HepG2 (cell line): ENCODE data around the gene B4GALT1. TPM values are rescaled to one million over a fixed set of nuclear protein-coding genes. Genes with fewer than 3 reads are reported as not detected.

Experiments used
- MAFF ChIP-seq: IDR thresholded peaks from 2 replicates; pipeline ENCODE4 v1.6.1; 2011; ENCODE audit warnings: low read depth, low read length, improper control_type of control experiment
- NR2C2 ChIP-seq: sonication (generic); formaldehyde crosslinking; IDR thresholded peaks from 2 replicates; pipeline ENCODE4 v1.4.0; 2020; ENCODE audit warnings: missing genetic modification reagents, mild to moderate bottlenecking, moderate library complexity, borderline replicate concordance
- NR2F2 ChIP-seq: IDR thresholded peaks from 2 replicates; pipeline ENCODE4 v1.6.1; 2012; ENCODE audit warnings: low read depth, inconsistent platforms, borderline replicate concordance
- ONECUT2 ChIP-seq: sonication (generic); formaldehyde crosslinking; IDR thresholded peaks from 2 replicates; pipeline ENCODE4 v1.4.0; 2020; ENCODE audit warnings: missing genetic modification reagents
- TMF1 ChIP-seq: sonication (generic); formaldehyde crosslinking; IDR thresholded peaks from 2 replicates; pipeline ENCODE4 v1.8.1; 2022; ENCODE audit warnings: low read depth, missing genetic modification reagents
- ZBTB39 ChIP-seq: sonication (generic); formaldehyde crosslinking; IDR thresholded peaks from 2 replicates; pipeline ENCODE4 v1.5.0; 2020; ENCODE audit warnings: missing genetic modification reagents
- ZBTB7A ChIP-seq: sonication (generic); formaldehyde crosslinking; IDR thresholded peaks from 2 replicates; pipeline ENCODE4 v1.8.0; 2022; ENCODE audit warnings: mild to moderate bottlenecking, missing genetic modification reagents
- ZBTB7B ChIP-seq: sonication (generic); formaldehyde crosslinking; IDR thresholded peaks from 2 replicates; pipeline ENCODE4 v1.4.0; 2020; ENCODE audit warnings: missing genetic modification reagents
- ZNF503 ChIP-seq: sonication (generic); formaldehyde crosslinking; IDR thresholded peaks from 2 replicates; pipeline ENCODE4 v1.4.0; 2020; ENCODE audit warnings: missing genetic modification reagents
- ZNF616 ChIP-seq: sonication (generic); formaldehyde crosslinking; IDR thresholded peaks from 2 replicates; pipeline ENCODE4 v1.5.0; 2020; ENCODE audit warnings: low read depth, mild to moderate bottlenecking, missing genetic modification reagents
- ZNF709 ChIP-seq: sonication (generic); formaldehyde crosslinking; IDR thresholded peaks from 2 replicates; pipeline ENCODE4 v1.5.0; 2020; ENCODE audit warnings: mild to moderate bottlenecking, missing genetic modification reagents
- polyA plus RNA-seq, 8 experiments: library from polyadenylated mRNA; depleted of rRNA in 3 of 8; stranded (reverse) in 7 of 8; unstranded in 1 of 8; fragments of >200 nt; fragmentation: Illumina TruSeq in 4 of 8; extraction: Trizol in 4 of 8; gene quantifications; 2 replicates each; pipeline versions ENCODE4 v1.2.1 to v1.2.3, GENCODE V29; 2011 to 2016; ENCODE audit warnings: low read depth in 4 of 8, missing spikeins in 1 of 8, mixed read lengths in 1 of 8; ENCODE audit not compliant: insufficient read depth in 1 of 8
- total RNA-seq, 5 experiments: library from RNA; depleted of rRNA; stranded (reverse); fragments of >200 nt; fragmentation: Illumina TruSeq; extraction: Trizol; gene quantifications; 2 replicates each; pipeline ENCODE4 v1.2.3, GENCODE V29; 2016; ENCODE audit warnings: low read depth in 1 of 5
- TF ChIP-seq, protein P1 (sequence below): sonication (generic); formaldehyde crosslinking; IDR thresholded peaks from 2 replicates; pipeline ENCODE4 v1.5.0; 2020; ENCODE audit warnings: mild to moderate bottlenecking, missing genetic modification reagents, borderline replicate concordance
- TF ChIP-seq, protein P2 (sequence below): sonication (generic); formaldehyde crosslinking; conservative IDR thresholded peaks from 2 replicates; pipeline ENCODE4 v1.5.0; 2020; ENCODE audit warnings: missing genetic modification reagents

B4GALT1 gene
- total and polyA plus RNA-seq, 2 of the 13 experiments (the other 11 are each of a cell fraction or from before 2014, with no cell fraction given), result 15.7 to 33.5 TPM

DNA sequence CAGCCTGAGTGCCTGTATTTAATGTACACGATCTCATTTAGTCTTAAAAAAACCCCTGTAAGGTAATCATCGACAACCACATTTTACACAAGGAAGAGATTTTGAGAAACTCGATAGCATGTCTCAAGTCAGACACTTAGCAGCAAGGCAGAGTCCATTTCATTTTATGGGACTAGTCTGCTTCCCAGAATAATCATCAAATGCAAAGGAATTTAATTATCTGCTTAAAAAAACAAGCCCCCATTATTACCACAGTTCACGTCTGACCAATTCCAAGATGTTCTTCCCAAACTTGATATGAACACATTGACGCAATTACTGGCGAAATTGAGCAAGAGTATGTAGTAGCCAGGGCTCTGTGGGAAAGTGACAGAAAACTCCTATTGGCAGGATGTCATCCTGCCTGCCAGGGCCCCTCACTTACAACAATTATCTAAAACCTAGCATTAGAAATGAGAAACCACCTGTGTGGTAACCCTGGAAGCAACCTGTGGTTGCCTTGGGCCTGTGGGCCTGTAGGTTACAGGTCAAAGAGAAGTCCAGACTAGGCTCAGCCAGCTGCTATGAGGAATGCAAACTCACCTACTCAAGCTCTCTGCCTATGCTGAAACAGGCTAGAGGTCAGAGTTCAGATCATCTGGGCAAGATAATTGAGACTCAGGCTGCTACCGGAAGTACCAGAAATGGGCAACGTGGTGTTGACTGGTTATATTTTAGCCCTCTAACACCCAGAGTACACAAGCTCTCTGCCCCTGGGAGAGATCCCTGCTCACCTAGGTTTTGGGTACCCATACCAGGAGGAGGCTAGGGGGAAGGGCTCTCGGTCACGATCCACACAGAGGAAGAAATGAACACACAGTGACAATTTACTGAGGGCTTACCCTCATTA is 1.6 kb downstream of the B4GALT1 start (continued):
- TF ChIP-seq MAFF (no peak), ZNF616 (no peak), ZBTB39 (CRISPR knock-in tag) (no peak), TMF1 (peak; percentile 72; the same call in 1 of the 2 replicates), NR2F2 (peak; percentile 96), ZBTB7B (no peak), ZNF709 (0 out of 2 replicates have a peak, but pooled peaks have one; percentile 61), ZBTB7A (CRISPR knock-in tag) (no peak), NR2C2 (CRISPR knock-in tag) (peak; percentile 96), ZNF503 (CRISPR knock-in tag) (no peak), ONECUT2 (CRISPR knock-in tag) (no peak)
- TF ChIP-seq, protein P1, sequence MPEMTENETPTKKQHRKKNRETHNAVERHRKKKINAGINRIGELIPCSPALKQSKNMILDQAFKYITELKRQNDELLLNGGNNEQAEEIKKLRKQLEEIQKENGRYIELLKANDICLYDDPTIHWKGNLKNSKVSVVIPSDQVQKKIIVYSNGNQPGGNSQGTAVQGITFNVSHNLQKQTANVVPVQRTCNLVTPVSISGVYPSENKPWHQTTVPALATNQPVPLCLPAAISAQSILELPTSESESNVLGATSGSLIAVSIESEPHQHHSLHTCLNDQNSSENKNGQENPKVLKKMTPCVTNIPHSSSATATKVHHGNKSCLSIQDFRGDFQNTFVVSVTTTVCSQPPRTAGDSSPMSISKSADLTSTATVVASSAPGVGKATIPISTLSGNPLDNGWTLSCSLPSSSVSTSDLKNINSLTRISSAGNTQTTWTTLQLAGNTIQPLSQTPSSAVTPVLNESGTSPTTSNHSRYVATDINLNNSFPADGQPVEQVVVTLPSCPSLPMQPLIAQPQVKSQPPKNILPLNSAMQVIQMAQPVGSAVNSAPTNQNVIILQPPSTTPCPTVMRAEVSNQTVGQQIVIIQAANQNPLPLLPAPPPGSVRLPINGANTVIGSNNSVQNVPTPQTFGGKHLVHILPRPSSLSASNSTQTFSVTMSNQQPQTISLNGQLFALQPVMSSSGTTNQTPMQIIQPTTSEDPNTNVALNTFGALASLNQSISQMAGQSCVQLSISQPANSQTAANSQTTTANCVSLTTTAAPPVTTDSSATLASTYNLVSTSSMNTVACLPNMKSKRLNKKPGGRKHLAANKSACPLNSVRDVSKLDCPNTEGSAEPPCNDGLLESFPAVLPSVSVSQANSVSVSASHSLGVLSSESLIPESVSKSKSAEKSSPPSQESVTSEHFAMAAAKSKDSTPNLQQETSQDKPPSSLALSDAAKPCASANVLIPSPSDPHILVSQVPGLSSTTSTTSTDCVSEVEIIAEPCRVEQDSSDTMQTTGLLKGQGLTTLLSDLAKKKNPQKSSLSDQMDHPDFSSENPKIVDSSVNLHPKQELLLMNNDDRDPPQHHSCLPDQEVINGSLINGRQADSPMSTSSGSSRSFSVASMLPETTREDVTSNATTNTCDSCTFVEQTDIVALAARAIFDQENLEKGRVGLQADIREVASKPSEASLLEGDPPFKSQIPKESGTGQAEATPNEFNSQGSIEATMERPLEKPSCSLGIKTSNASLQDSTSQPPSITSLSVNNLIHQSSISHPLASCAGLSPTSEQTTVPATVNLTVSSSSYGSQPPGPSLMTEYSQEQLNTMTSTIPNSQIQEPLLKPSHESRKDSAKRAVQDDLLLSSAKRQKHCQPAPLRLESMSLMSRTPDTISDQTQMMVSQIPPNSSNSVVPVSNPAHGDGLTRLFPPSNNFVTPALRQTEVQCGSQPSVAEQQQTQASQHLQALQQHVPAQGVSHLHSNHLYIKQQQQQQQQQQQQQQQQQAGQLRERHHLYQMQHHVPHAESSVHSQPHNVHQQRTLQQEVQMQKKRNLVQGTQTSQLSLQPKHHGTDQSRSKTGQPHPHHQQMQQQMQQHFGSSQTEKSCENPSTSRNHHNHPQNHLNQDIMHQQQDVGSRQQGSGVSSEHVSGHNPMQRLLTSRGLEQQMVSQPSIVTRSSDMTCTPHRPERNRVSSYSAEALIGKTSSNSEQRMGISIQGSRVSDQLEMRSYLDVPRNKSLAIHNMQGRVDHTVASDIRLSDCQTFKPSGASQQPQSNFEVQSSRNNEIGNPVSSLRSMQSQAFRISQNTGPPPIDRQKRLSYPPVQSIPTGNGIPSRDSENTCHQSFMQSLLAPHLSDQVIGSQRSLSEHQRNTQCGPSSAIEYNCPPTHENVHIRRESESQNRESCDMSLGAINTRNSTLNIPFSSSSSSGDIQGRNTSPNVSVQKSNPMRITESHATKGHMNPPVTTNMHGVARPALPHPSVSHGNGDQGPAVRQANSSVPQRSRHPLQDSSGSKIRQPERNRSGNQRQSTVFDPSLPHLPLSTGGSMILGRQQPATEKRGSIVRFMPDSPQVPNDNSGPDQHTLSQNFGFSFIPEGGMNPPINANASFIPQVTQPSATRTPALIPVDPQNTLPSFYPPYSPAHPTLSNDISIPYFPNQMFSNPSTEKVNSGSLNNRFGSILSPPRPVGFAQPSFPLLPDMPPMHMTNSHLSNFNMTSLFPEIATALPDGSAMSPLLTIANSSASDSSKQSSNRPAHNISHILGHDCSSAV (CRISPR knock-in tag), result no peak
- TF ChIP-seq, protein P2, sequence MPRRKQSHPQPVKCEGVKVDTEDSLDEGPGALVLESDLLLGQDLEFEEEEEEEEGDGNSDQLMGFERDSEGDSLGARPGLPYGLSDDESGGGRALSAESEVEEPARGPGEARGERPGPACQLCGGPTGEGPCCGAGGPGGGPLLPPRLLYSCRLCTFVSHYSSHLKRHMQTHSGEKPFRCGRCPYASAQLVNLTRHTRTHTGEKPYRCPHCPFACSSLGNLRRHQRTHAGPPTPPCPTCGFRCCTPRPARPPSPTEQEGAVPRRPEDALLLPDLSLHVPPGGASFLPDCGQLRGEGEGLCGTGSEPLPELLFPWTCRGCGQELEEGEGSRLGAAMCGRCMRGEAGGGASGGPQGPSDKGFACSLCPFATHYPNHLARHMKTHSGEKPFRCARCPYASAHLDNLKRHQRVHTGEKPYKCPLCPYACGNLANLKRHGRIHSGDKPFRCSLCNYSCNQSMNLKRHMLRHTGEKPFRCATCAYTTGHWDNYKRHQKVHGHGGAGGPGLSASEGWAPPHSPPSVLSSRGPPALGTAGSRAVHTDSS (CRISPR knock-in tag), result no peak
